Suprapubic skin (tissue), 4 donors: ENCODE data around the gene PLPP1.

ENCODE experiments used
- EP300 ChIP-seq: sonication (generic); formaldehyde crosslinking; IDR thresholded peaks from one replicate; pipeline ENCODE4 v1.6.1; 2017; ENCODE audit warnings: antibody characterized with exemption
- POLR2A ChIP-seq, 2 donors: fragments of 450-650 bp; IDR thresholded peaks; one replicate each; pipeline ENCODE4 v1.6.1; 2017; ENCODE audit warnings: antibody characterized with exemption in 2 of 2, mild to moderate bottlenecking in 2 of 2, moderate library complexity in 2 of 2
- POLR2AphosphoS5 ChIP-seq, 3 donors: sonication (generic); formaldehyde crosslinking; IDR thresholded peaks; one replicate each; pipeline ENCODE4 v1.6.1; 2017; ENCODE audit warnings: antibody characterized with exemption in 3 of 3
- TF ChIP-seq, protein P1 (sequence below), 2 donors: fragments of 200-600 bp in 1 of 2; fragments of 450-650 bp in 1 of 2; sonication (generic) in 1 of 2; IDR thresholded peaks; one replicate each; pipeline ENCODE4 v1.5.1; 2016 to 2019; ENCODE audit warnings: antibody characterized with exemption in 2 of 2, mild to moderate bottlenecking in 1 of 2, moderate library complexity in 1 of 2

- TF ChIP-seq, protein P1, sequence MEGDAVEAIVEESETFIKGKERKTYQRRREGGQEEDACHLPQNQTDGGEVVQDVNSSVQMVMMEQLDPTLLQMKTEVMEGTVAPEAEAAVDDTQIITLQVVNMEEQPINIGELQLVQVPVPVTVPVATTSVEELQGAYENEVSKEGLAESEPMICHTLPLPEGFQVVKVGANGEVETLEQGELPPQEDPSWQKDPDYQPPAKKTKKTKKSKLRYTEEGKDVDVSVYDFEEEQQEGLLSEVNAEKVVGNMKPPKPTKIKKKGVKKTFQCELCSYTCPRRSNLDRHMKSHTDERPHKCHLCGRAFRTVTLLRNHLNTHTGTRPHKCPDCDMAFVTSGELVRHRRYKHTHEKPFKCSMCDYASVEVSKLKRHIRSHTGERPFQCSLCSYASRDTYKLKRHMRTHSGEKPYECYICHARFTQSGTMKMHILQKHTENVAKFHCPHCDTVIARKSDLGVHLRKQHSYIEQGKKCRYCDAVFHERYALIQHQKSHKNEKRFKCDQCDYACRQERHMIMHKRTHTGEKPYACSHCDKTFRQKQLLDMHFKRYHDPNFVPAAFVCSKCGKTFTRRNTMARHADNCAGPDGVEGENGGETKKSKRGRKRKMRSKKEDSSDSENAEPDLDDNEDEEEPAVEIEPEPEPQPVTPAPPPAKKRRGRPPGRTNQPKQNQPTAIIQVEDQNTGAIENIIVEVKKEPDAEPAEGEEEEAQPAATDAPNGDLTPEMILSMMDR (IDR thresholded peaks at IDR 0.05): no peak
- TF ChIP-seq POLR2A (IDR thresholded peaks at IDR 0.05): no peak
- no peak for TF ChIP-seq POLR2AphosphoS5 (IDR thresholded peaks at IDR 0.05)
- TF ChIP-seq EP300: no peak
Observed at GRCh38 chr5:55483885-55484284, 50.9 kb downstream of the PLPP1 start.
